ENCODE results near the gene GFM1. TPM values are rescaled to one million over a fixed set of nuclear protein-coding genes. Genes with fewer than 3 reads are reported as not detected.
A peak's percentile ranks its signal among the peaks of the same experiment; 100 is the strongest.

The GFM1 gene
- 10 to 100 TPM; 52.6 to 84.4 (median 76.2) TPM for total RNA-seq

- DNase-seq (peak; percentile 91 to 96), ATAC-seq (peak; percentile 100)
- intact Hi-C loops (cut with DNase I; ENCODE audit: low total_unique reads) (loop anchor here (5.0 kb wide), 4 partner anchors 72 to 1562 kb away; partner anchors contain the start of genes MFSD1 and MLF1), in situ Hi-C loops (cut with MboI; ENCODE audit: low sequenced_read_pairs in 4 of 4) (loop anchor here in 1 of 4 donors (25.0 kb wide), 1 partner anchor 532 kb away; the partner anchor contains the start of genes RSRC1 and SHOX2)
- Histone ChIP-seq H3K4me3 (peak within 1 kb of the TSS; percentile 75 to 91 (median 77)), H3K27me3 (no peaks in the 10 kb centered on the region), H3K36me3 (peaks cover 0 to 23% of the 10 kb centered on the region in 2 donors), H3K4me1 (peaks cover 25 to 39% of the 10 kb centered on the region in 2 donors), H3K27ac (peak within 1 kb of the TSS; percentile 90 to 96 (median 94)), H3K9me3 (no peaks in the 10 kb centered on the region)
- TF ChIP-seq, protein P1, sequence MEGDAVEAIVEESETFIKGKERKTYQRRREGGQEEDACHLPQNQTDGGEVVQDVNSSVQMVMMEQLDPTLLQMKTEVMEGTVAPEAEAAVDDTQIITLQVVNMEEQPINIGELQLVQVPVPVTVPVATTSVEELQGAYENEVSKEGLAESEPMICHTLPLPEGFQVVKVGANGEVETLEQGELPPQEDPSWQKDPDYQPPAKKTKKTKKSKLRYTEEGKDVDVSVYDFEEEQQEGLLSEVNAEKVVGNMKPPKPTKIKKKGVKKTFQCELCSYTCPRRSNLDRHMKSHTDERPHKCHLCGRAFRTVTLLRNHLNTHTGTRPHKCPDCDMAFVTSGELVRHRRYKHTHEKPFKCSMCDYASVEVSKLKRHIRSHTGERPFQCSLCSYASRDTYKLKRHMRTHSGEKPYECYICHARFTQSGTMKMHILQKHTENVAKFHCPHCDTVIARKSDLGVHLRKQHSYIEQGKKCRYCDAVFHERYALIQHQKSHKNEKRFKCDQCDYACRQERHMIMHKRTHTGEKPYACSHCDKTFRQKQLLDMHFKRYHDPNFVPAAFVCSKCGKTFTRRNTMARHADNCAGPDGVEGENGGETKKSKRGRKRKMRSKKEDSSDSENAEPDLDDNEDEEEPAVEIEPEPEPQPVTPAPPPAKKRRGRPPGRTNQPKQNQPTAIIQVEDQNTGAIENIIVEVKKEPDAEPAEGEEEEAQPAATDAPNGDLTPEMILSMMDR (IDR thresholded peaks at IDR 0.05 in 4 of 5, conservative IDR thresholded peaks at IDR 0.05 in 1 of 5), result peak; percentile 62 to 88 (median 66)
- peak; percentile 76 to 84 for TF ChIP-seq POLR2A (IDR thresholded peaks at IDR 0.05)
Measured at GRCh38 chr3:158644345-158644908, at the start of gene GFM1. Gene GFM1 (plus strand): TSS chr3:158644527. CDS start chr3:158644635, 108 bp downstream.

- ATAC-seq, result no peak
- no peak overlapping the region for H3K4me3 ChIP-seq
- TF ChIP-seq, protein P1 (IDR thresholded peaks at IDR 0.05 in 4 of 5, conservative IDR thresholded peaks at IDR 0.05 in 1 of 5), result no peak
- no peak for TF ChIP-seq POLR2A (IDR thresholded peaks at IDR 0.05)
- H3K36me3 ChIP-seq, result no peaks in the 10 kb centered on the region
- H3K9me3 ChIP-seq, result no peaks in the 10 kb centered on the region
- no peaks in the 10 kb centered on the region for H3K4me1 ChIP-seq
- no peak overlapping the region for H3K27ac ChIP-seq
- no peak for DNase-seq
- in situ Hi-C loops (cut with MboI; ENCODE audit: low sequenced_read_pairs in 4 of 4) (no loop called here), intact Hi-C loops (cut with DNase I; ENCODE audit: low total_unique reads) (no loop called here)
- no peaks in the 10 kb centered on the region for H3K27me3 ChIP-seq
Measured at GRCh38 chr3:158600787-158601186, 43.5 kb upstream of the GFM1 start.

DNA sequence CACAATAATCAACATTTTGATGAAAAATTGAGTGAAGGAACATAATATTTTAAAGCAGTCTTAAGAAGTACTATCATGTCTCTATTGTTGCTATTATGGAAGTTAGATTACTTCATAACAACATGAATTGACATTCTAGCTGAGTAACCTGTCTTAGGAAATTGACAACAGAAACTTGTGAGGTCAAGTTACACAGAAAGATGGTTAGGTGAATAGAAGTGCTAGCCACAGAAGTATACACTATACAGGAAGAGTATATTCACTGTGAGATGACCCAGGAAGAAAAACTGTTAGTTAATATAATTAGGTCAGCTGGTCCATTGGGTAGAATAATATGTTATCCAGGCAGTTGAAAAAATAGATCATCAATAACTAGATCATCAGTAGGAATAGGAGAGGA is 42.1 kb upstream of the GFM1 start:
- Histone ChIP-seq H3K36me3 (no peaks in the 10 kb centered on the region), H3K4me1 (no peaks in the 10 kb centered on the region), H3K27ac (no peak overlapping the region), H3K27me3 (no peaks in the 10 kb centered on the region), H3K9me3 (no peaks in the 10 kb centered on the region), H3K4me3 (no peak overlapping the region)
- ATAC-seq (no peak), DNase-seq (no peak)
- TF ChIP-seq POLR2A (IDR thresholded peaks at IDR 0.05), result no peak
- TF ChIP-seq, protein P1 (IDR thresholded peaks at IDR 0.05 in 4 of 5, conservative IDR thresholded peaks at IDR 0.05 in 1 of 5), result no peak
- intact Hi-C loops (cut with DNase I; ENCODE audit: low total_unique reads) (no loop called here), in situ Hi-C loops (cut with MboI; ENCODE audit: low sequenced_read_pairs in 4 of 4) (no loop called here)

- Histone ChIP-seq H3K4me3 (no peak overlapping the region), H3K27ac (no peak overlapping the region), H3K9me3 (no peaks in the 10 kb centered on the region), H3K36me3 (no peaks in the 10 kb centered on the region), H3K27me3 (no peaks in the 10 kb centered on the region), H3K4me1 (no peaks in the 10 kb centered on the region)
- no peak for ATAC-seq
- in situ Hi-C loops (cut with MboI; ENCODE audit: low sequenced_read_pairs in 4 of 4), result no loop called here
- no peak for DNase-seq
- TF ChIP-seq POLR2A (IDR thresholded peaks at IDR 0.05), result no peak
- TF ChIP-seq, protein P1 (IDR thresholded peaks at IDR 0.05 in 4 of 5, conservative IDR thresholded peaks at IDR 0.05 in 1 of 5), result no peak
- intact Hi-C loops (cut with DNase I; ENCODE audit: low total_unique reads), result no loop called here
Measured at GRCh38 chr3:158617982-158618875, 26.1 kb upstream of the GFM1 start.

All from gastrocnemius medialis (tissue), 4 donors.